SH-SY5Y (cell line): ENCODE data around the gene STX5.
A peak's percentile ranks its signal among the peaks of the same experiment; 100 is the strongest.

Source experiments
- GATA2 ChIP-seq: IDR thresholded peaks from 2 replicates; pipeline ENCODE4 v1.6.1; 2011; ENCODE audit warnings: mild to moderate bottlenecking, low read depth, low read length
- GATA3 ChIP-seq: IDR thresholded peaks from 2 replicates; pipeline ENCODE4 v1.6.1; 2011; ENCODE audit warnings: low read depth, mild to moderate bottlenecking, low read length, moderate library complexity

The STX5 gene

DNA sequence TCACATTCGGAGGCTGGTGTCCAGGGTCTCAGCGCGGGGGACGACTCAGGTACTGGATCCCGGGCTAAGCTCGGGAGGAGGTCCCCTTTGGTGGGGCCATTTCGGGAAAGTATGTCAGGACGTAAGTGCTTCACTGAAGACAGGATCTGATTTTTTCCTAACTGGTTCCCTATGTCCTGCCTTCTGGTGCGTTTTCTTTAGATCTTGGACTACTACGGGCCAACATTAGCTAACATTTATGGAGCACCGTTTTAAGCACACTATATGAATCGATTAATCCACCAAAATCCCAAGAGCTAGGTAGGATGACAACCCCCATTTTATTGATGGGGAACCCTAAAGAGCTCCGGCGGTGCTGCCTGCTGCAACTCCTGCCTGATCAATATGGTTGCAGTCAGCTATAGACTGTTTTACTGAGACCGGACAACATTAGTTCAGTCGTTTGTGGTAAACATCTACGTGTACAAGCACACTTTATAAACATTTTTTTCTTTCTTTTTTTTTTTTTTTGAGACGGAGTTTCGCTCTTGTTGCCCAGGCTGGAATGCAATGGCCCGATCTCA is 24.6 kb upstream of the STX5 start:
- TF ChIP-seq GATA2 (no peak; the same call in 1 of the 2 replicates), GATA3 (no peak)

DNA sequence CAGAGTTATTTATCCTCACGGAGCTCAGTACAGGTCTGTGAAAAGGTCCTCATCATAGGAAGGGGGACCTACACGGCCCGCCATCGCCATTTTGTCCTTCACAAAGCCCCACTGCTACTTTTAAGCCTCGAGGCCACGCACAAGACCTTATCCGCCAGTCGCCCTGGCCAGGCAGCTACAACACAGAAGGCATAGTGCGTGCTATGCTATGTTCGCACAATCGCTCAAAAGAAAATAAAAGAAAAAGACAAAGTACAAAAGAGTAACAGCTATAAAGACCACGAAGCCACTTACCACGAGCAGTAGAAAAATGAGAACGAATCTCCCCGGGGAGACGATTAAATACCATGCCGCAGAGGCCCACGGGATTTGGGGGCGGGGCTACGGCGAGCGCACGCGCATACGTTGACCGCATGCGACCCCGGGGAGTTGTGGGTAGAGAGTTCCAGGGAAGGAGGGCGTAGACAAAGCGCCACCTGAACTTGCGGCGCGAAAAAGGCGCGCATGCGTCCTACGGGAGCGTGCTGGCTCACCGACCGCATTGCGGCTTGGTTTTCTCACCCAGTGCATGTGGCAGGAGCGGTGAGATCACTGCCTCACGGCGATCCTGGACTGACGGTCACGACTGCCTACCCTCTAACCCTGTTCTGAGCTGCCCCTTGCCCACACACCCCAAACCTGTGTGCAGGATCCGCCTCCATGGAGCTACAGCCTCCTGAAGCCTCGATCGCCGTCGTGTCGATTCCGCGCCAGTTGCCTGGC is 23.9 kb upstream of the STX5 start:
- TF ChIP-seq GATA2 (peak; percentile 5; the same call in 1 of the 2 replicates), GATA3 (no peak)

DNA sequence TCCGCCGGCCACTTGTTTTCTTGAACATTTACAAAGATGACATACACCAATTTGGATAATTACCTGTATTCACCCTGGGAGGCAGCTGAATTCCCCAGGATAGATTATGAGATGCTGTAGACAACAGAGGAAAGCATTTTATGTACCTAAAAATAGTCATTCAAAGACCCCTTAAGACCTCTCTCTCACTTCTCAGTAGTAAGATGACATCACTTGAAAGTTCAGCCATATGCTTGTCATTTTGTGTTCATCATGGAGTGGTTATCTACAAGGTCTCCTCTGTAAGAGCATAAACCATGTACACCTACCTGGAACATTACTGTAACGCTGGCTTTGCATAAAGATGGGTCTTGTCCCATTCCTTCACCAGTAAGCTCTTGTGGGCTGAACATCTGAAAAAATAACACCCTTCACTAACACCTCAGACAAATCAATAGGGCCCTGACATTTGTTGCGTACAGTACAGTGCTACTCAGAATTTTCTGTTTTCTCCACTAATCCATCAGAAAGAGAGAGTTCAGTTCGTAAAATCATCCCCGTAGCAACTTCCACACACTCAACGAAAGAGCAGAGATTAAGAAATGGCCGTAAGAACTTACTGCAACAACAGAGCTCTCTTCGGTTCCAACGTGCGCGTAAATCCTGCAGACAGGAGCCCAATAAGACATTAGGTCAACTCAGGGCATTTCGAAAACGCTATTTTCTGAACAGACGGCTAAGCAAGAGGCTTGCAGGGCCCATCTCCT is 23.1 kb upstream of the STX5 start:
- TF ChIP-seq GATA3 (no peak), GATA2 (no peak)

DNA sequence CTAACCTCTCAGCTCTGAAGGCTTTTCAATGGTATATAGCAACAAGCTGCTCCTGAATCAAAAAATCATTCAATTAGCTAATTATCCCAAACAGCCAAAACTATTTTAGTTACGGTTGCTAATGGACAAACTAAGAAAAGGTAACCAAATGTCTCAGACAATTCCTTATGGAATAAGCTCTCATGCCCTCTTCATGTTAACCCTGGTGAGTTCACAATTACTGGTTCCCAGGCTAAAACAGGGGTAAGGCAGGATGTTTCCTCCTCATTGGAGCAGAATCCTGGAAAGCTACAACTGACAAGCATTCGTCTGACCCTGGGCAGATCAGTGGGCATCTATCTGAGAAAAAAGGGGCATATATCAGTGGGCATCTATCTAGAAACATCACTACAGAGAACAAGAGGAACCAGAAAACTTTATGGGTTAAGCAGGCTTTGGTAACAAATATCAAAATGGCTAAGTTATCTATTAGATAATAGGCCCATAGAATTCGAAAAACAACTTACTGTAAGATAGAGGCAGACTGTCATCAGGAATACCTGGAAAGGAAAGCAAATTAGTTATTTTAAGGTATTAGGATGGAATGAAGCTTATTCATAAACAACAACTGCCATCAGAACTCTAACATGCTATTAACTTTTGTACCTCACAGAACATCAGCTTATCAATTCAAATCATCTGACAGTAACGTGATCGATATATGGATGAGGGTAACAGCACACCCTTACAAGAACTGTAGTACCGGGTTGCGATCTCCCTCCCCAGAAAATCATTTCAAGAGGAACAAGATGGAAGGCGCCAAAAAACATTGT is 22.4 kb upstream of the STX5 start:
- TF ChIP-seq GATA2 (no peak; the same call in 1 of the 2 replicates), GATA3 (no peak)

DNA sequence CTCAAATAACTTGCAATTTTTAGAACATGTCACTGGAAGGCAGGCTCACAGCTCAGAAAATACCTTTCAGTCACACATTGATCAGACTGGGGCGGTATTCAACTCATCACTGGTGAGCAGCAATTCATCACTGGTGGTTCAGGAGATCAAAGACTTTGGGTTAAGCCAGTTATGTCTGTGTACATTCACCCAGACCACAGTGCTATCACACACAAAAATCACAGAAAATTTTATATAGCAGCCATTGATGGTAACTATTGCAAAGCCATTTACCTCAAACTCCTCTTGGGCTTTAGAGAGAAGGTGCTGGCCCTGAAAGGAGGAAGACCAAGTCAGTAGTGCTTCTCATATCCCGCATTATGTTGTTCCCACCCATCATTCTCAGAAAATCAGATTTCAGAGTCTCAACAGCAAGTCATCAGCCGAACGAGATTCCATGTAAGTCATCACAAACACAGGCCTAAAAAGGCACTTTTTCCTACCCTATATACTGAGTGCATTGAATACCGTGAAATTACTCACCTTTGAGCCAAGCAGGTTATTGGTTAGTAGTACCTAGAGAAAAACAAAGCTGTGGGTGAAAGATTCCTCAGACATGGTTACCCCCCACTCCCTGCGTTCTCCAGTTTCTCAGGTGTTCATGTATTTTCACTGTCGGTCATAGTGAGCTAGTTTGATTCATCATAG is 21.6 kb upstream of the STX5 start:
- no peak for TF ChIP-seq GATA3
- no peak for TF ChIP-seq GATA2

DNA sequence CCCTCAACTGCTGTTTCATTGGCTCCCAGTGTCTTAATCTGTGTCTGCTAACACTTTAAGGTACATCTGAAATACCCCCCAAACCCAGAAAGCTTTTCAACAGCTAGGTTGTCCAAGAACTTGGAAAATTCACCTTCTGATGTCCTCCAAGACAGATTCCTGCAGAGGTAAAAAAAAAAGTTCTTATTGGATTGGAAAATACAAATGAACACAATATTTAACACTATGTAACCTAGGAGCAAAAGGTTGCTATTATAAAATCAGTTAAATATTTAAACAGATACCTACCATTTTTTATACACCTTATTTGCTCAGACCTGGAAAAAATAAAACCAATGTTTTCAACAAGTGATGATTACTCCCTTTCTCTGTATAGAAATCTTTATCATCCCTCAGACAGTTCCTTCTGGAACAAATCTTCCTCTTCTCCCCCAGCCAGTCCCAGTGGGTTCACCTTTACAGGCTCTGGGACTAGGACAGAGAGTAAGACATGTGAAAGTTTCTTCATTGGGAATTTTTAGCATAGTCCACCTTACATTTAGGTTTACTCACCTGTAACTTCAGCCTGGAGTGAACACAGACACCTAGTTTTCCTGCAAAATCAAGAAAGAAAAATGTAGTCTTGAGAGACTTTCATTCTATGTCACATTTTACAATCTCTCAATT is 20.8 kb upstream of the STX5 start:
- TF ChIP-seq GATA2 (no peak), GATA3 (no peak)

DNA sequence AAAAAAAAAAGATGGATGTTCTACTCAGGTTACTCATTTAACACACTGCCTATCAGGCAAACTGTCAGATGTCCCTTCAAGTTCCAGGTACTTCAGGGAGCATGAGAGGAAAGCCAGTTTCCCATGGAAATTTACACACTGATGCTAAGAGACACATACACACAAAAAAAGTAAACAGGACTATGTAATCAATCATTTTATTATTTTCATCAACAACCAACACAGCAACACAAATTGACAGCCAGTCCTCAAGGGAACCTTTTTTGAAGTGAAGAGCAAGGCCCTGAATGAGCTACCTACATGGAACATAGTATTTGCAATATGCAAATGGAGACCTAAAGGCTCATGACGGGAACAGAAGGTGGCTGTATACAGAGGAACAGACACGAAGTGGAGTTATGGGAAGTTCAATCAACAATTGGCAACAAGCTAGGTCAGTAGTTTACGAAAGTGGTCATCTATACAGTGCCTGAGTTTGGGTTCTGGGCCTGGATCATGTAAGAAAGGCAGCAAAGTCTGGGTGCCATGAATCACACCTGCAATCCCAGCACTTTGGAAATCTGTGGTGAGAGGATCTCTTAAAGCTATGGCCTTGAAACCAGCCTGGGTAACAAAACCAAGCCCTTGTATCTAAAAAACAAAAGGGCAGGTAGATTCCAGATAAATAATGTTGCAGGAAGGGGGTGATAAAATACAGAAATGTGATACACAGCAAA is 20.1 kb upstream of the STX5 start:
- TF ChIP-seq GATA2 = no peak

DNA sequence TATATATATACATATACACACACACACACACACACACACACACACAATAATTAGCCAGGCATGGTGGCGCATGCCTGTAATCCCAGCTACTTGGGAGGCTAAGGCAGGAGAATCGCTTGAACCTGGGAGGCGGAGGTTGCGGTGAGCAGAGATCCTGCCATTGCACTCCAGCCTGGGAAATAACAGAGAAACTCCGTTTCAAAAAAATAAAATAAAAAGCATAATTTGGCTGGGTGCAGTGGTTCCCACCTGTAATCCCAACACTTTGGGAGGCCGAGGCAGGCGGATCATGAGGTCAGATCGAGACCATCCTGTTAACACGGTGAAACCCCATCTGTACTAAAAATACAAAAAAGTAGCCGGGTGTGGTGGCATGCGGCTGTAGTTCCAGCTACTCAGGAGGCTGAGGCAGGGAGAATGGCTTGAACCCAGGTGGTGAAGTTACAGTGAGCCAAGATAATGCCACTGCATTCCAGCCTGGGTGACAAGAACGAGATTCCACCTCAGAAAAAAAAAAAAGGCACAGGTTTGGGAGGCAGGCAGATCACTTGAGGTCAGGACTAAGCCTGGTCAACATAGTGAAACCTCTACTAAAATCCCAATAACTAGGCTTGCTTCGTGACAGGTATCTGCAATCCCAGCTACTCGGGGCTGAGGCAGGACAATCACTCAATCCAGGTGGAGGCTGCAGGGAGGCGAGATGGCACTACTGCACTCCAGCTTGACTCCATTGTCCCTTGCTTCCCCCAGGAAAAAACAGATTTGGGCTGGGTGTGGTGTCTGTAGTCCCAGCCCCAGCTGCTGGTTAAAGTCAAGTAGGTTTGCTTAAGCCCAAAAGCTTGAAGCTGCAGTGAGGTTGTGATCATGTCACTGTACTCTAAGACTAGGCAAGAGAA is 19.3 kb upstream of the STX5 start:
- TF ChIP-seq GATA2 (no peak), GATA3 (no peak)

DNA sequence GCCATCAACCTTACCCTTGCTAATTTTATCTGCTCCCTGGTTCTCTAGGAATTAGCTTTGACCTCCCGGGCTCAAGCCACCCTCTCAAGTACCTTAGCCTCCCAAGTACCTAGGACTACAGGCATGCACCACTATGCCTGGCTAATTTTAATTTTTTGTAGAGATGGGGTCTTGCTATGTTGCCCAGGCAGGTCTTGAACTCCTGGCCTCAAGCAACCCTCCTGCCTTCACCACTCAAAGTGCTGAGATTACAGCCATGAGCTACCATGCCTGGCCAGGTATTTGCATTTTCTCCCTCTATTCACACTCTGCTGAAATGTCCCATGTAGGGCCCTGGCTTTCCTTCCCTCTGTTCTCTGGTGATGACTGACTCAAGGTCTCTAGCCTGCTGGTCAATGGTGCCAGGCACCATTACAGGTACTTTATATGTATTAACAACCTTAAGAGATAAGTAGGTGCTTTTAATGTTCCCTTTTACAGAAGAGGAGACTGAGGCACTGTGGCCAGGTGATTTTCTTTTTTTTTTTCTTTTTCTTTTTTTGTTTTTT is 16.0 kb upstream of the STX5 start:
- TF ChIP-seq GATA3 = no peak
- TF ChIP-seq GATA2 = no peak

DNA sequence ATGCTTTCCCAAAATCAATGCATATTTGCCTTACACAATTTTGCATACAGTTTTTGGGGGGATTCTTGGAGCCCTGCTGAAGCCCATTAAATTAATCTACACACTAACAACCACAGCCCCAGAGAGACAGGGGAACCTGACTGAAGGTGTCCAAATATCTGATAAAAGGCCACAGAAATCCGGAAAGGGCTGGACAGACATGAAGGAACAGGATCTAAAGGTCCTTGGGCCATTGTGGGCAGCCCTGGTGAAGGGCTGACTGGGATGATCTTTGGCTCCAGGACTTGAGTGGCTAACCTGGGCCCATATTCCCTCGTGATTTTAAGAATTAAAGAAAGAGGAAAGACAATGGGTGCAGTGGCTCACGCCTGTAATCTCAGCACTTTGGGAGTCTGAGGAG is 14.3 kb upstream of the STX5 start:
- TF ChIP-seq GATA3 (no peak), GATA2 (no peak)

DNA sequence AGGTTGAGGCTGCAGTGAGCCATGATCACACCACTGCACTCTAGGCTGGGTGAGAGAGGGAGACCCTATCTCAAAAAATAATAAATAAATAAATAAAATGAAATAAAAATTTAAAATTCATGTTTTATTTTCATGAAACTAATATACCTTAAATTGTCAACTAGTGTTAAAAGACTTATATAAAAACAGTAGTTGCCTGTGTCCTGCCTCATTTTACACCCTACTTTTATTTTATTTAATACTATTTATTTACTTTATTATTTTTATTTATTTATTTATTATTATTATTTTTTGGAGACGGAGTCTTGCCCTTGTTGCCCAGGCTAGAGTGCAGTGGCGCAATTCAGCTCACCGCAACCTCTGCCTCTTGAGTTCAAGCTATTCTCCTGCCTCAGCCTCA is 12.3 kb upstream of the STX5 start:
- TF ChIP-seq GATA3 (no peak), GATA2 (no peak)
